Measurements from ENCODE around the gene CNN2.
A peak's percentile ranks its signal among the peaks of the same experiment; 100 is the strongest.

CNN2 gene

DNA sequence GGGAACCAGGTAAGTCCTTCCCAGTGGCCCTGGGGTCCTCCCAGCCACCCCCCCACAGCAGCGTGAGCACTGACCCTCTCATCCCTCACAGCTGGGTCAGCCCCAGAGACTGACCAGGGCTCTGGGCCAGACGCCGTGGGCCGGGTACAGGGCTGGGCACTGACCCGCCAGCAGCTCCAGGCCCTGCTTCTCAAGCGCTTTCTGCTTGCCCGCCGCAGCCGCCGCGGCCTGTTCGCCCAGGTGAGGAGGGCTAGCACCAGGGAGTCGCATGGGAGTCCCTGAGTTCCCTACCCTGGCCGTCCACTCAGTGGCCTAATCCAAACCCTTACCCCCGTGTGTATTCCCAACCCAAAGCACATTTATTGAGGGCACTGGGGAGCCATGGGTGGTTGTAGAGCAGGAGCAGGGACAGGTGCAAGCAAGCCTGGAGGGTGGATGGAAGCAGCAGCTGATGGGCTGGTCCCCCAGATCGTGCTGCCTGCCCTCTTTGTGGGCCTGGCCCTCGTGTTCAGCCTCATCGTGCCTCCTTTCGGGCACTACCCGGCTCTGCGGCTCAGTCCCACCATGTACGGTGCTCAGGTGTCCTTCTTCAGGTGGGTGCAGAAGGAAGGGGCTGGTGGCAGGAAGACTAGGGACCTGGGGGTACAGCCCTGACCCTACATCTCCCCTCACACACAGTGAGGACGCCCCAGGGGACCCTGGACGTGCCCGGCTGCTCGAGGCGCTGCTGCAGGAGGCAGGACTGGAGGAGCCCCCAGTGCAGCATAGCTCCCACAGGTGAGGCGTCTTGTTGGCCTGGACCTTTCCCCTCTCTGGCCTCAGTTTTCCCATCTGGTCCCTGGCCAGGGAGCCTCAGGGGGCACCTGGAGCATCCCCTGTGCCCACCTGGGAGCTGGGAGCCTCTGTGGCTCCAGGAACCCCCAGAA is 28.0 kb downstream of the CNN2 start:
- Mint-ChIP-seq H3K4me3 (no peak overlapping the region), H3K27me3 (no peaks in the 10 kb centered on the region), H3K9me3 (peaks cover 4% of the 10 kb centered on the region), H3K27ac (no peak overlapping the region), H3K36me3 (ENCODE audit: low read depth) (peaks cover 15% of the 10 kb centered on the region), H3K4me1 (peaks cover 14% of the 10 kb centered on the region)
- ATAC-seq (no peak), DNase-seq (no peak)

DNA sequence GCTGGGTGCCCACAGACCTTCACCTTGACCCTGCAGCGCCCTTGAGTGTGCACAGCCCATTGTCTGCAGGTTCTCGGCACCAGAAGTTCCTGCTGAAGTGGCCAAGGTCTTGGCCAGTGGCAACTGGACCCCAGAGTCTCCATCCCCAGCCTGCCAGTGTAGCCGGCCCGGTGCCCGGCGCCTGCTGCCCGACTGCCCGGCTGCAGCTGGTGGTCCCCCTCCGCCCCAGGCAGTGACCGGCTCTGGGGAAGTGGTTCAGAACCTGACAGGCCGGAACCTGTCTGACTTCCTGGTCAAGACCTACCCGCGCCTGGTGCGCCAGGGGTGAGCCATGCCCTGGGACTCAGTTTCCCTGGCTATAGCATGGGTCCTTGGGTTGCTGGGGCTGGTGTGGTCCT is 28.6 kb downstream of the CNN2 start:
- DNase-seq: no peak
- no peaks in the 10 kb centered on the region for H3K27me3 Mint-ChIP-seq
- no peak for ATAC-seq
- H3K4me1 Mint-ChIP-seq: peaks cover 14% of the 10 kb centered on the region
- H3K9me3 Mint-ChIP-seq: peaks cover 4% of the 10 kb centered on the region
- H3K4me3 Mint-ChIP-seq: no peak overlapping the region
- H3K27ac Mint-ChIP-seq: no peak overlapping the region
- H3K36me3 Mint-ChIP-seq (ENCODE audit: low read depth): peaks cover 15% of the 10 kb centered on the region

DNA sequence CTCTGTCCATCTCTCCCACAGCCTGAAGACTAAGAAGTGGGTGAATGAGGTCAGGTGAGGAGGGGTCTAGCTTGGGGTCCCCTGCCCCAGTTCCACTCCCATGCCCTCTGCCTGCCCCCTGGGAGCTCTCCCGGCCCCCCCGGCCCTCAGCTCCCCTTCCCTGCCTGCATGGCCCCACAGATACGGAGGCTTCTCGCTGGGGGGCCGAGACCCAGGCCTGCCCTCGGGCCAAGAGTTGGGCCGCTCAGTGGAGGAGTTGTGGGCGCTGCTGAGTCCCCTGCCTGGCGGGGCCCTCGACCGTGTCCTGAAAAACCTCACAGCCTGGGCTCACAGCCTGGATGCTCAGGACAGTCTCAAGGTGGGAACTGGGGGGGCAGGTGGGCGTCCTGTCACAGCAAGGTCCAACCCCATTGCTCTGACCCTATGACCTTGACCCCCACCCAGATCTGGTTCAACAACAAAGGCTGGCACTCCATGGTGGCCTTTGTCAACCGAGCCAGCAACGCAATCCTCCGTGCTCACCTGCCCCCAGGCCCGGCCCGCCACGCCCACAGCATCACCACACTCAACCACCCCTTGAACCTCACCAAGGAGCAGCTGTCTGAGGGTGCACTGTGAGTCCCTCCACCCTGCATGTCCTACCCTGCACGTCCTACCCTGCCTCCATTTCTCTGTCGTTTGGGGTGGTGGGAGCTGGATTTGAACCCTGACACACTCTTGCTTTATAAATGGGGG is 29.6 kb downstream of the CNN2 start:
- H3K9me3 Mint-ChIP-seq: peaks cover 4% of the 10 kb centered on the region
- ATAC-seq (no peak), DNase-seq (no peak)
- peaks cover 14% of the 10 kb centered on the region for H3K4me1 Mint-ChIP-seq
- H3K36me3 Mint-ChIP-seq (ENCODE audit: low read depth): peaks cover 15% of the 10 kb centered on the region
- H3K4me3 Mint-ChIP-seq: no peak overlapping the region
- no peak overlapping the region for H3K27ac Mint-ChIP-seq
- no peaks in the 10 kb centered on the region for H3K27me3 Mint-ChIP-seq

DNA sequence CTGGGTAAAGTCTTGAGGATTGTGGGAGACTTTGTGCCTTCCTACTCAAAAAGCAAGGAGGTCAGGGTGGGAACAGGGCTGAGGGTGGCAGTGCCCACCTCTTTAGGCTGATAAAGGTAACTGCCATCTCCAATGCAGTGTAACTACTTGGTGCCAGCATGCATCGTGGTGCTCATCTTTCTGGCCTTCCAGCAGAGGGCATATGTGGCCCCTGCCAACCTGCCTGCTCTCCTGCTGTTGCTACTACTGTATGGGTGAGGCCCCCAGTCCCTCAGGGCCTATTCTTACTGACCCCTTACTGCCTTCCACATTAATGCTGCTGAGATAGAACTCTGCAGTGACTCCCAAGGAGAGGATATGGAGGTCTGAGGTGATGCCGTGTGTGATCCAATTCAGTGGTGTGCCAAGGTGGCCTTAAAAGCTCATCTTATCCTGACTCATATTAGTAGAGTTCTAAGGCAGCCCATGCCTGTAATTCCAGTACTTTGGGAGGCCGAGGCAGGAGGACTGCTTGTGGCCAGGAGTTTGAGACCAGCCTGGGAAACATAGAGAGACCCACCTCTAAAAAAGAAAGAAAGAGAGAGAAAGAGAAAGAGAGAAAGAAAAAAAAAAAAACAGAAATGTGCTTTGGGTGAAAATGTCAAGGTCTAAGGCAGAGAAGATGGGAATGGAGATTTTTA is 30.9 kb downstream of the CNN2 start:
- DNase-seq: no peak
- peaks cover 15% of the 10 kb centered on the region for H3K36me3 Mint-ChIP-seq (ENCODE audit: low read depth)
- H3K4me1 Mint-ChIP-seq: peaks cover 11% of the 10 kb centered on the region
- H3K4me3 Mint-ChIP-seq: no peak overlapping the region
- H3K27ac Mint-ChIP-seq: no peak overlapping the region
- no peaks in the 10 kb centered on the region for H3K27me3 Mint-ChIP-seq
- peak; percentile 62 for ATAC-seq
- peaks cover 4% of the 10 kb centered on the region for H3K9me3 Mint-ChIP-seq

DNA sequence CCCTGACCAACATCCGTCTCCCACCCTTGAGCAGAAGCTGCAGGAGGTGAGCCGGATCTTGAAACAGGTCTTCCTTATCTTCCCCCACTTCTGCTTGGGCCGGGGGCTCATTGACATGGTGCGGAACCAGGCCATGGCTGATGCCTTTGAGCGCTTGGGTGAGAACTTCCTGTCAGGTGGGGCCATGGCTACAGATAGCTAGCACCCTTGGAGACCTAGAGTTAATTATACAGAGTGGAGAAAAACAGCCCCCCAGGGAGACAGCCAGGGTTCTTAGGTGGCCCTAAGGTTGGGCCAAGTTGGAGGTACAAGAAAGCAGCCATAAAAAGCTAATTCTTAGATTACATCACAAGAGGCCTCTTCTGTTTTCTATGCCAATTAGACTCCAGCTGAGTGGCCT is 31.7 kb downstream of the CNN2 start:
- Mint-ChIP-seq H3K9me3 (peaks cover 4% of the 10 kb centered on the region), H3K27ac (no peak overlapping the region), H3K36me3 (ENCODE audit: low read depth) (peaks cover 15% of the 10 kb centered on the region), H3K27me3 (no peaks in the 10 kb centered on the region), H3K4me1 (peaks cover 11% of the 10 kb centered on the region), H3K4me3 (no peak overlapping the region)
- ATAC-seq (no peak), DNase-seq (no peak)

DNA sequence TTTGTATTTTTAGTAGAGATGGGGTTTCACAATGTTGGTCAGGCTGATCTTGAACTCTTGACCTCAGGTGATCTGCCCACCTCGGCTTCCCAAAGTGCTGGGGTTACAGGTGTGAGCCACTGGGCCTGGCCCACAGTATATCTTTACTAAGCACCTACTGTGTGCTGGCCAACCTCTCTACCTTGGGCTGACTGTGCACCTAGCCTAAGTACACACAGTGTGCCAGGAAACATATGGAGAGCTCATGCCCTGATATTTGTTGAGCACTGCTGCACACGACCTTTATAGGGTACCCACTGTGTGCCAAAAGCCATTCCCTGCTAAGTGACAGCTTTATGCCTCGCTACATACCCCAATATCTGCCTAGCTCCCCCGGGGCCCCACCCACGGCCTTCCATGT is 34.3 kb downstream of the CNN2 start:
- H3K4me1 Mint-ChIP-seq: peaks cover 20% of the 10 kb centered on the region
- no peaks in the 10 kb centered on the region for H3K27me3 Mint-ChIP-seq
- no peak overlapping the region for H3K4me3 Mint-ChIP-seq
- ATAC-seq (no peak), DNase-seq (no peak)
- peaks cover 4% of the 10 kb centered on the region for H3K9me3 Mint-ChIP-seq
- no peak overlapping the region for H3K27ac Mint-ChIP-seq
- H3K36me3 Mint-ChIP-seq (ENCODE audit: low read depth): peaks cover 15% of the 10 kb centered on the region

DNA sequence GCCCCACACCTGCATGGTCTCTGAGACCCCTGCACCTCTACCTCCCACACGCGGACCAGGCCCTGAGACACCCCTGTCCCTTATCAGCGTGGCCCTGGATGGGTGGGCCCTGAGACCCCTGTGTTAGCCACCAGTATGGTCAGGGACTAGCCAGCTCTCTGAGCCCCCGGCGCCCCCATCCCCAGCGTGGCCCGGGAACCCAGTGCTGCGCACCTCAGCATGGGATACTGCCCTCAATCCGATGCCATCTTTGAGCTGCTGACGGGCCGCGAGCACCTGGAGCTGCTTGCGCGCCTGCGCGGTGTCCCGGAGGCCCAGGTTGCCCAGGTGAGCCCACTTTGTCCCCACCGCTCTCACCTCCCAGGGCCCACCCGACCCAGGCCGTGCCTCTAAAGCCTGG is 35.6 kb downstream of the CNN2 start:
- H3K27ac Mint-ChIP-seq: no peak overlapping the region
- H3K9me3 Mint-ChIP-seq: peaks cover 4% of the 10 kb centered on the region
- DNase-seq (no peak), ATAC-seq (no peak)
- peaks cover 5% of the 10 kb centered on the region for H3K36me3 Mint-ChIP-seq (ENCODE audit: low read depth)
- H3K27me3 Mint-ChIP-seq: no peaks in the 10 kb centered on the region
- no peak overlapping the region for H3K4me3 Mint-ChIP-seq
- H3K4me1 Mint-ChIP-seq: peaks cover 27% of the 10 kb centered on the region

DNA sequence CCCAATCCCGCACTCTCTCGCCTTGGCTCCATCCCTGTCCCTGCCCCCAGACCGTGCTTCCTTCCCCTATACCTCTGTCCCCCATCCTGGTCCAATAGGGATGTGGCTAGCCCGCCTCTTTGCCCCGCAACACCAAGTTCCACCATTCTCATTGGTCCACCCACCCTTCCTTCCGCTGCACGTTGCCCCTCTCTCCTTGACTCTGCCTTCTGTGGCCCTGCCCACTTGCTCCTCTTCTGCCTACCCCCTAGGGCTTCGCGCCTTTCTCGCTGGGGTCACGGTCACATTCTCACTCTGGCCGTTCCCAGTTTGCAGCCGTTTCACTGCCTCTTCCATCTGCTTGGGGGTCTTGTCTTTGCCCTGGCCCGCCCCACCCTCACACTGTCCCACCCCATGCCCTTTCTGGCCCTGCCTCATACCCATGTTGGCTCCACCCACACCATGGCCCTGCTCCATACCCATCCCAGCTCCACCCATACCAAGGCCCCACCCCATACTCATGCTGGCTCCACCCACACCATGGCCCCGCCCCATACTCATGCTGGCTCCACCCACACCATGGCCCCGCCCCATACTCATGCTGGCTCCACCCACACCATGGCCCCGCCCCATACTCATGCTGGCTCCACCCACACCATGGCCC is 36.1 kb downstream of the CNN2 start:
- no peak overlapping the region for H3K27ac Mint-ChIP-seq
- peaks cover under 1% of the 10 kb centered on the region for H3K36me3 Mint-ChIP-seq (ENCODE audit: low read depth)
- H3K4me1 Mint-ChIP-seq: peaks cover 24% of the 10 kb centered on the region
- H3K27me3 Mint-ChIP-seq: no peaks in the 10 kb centered on the region
- H3K9me3 Mint-ChIP-seq: peaks cover under 1% of the 10 kb centered on the region
- no peak for ATAC-seq
- DNase-seq: no peak
- H3K4me3 Mint-ChIP-seq: no peak overlapping the region

DNA sequence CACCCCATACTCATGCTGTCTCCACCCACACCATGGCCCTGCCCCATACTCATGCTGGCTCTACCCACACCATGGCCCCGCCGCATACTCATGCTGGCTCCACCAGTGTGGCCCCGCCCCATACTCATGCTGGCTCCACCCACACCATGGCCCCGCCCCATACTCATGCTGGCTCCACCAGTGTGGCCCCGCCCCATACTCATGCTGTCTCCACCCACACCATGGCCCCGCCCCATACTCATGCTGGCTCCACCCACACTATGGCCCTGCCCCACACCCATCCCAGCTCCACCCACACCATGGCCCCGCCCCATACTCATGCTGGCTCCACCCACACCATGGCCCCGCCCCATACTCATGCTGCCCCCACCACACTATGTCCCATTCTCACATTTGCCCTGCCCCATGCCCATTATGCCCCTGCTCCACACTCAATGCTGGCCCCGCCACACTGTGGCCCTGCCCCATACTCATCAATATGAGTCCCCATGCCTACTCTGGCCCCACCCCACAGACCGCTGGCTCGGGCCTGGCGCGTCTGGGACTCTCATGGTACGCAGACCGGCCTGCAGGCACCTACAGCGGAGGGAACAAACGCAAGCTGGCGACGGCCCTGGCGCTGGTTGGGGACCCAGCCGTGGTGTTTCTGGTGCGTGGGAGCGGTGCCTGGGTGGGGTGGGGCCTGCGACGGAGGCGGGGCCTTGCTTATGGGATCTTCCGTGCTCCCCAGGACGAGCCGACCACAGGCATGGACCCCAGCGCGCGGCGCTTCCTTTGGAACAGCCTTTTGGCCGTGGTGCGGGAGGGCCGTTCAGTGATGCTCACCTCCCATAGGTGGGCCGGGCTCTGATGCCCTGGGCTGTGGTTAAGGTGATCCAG is 36.9 kb downstream of the CNN2 start:
- Mint-ChIP-seq H3K4me1 (peaks cover 17% of the 10 kb centered on the region), H3K9me3 (no peaks in the 10 kb centered on the region), H3K27me3 (no peaks in the 10 kb centered on the region), H3K4me3 (no peak overlapping the region), H3K27ac (no peak overlapping the region), H3K36me3 (ENCODE audit: low read depth) (no peaks in the 10 kb centered on the region)
- DNase-seq: peak; percentile 65
- no peak for ATAC-seq

DNA sequence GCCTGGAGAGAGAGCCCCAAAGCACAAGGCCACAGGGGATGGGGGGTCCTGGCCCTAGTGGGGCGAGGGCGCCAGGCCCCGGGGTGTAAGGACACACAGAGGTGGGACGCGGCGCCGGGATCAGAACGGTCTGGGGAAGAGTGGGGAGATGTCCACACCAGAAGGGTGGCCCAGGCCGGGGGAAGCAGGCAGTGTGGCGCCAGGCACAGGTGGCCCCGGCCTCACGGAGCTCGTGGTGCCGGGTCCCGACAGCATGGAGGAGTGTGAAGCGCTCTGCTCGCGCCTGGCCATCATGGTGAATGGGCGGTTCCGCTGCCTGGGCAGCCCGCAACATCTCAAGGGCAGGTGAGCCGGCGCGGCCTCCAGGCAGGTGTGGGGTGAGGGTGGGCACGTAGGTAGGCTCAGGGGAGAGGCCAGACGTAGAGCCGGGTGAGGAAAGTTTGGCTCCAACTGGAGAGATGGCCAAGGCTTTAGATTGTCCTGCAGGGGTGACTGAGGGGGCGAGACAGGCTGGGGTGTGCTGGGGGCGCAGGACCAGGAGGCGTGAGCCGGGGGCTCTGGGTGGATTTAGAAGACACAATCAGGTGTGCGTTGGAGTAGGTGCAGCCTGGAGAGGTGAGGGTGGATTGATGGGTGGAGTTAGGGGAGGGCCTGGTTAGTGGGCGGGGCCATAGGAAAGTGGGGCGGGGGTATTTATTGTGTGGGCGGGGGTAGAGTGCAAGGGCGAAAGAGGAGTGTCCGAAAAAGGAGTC is 37.7 kb downstream of the CNN2 start:
- no peak for ATAC-seq
- peaks cover 22% of the 10 kb centered on the region for H3K4me1 Mint-ChIP-seq
- DNase-seq: no peak
- no peaks in the 10 kb centered on the region for H3K27me3 Mint-ChIP-seq
- no peak overlapping the region for H3K27ac Mint-ChIP-seq
- no peak overlapping the region for H3K4me3 Mint-ChIP-seq
- H3K9me3 Mint-ChIP-seq: no peaks in the 10 kb centered on the region
- peaks cover 6% of the 10 kb centered on the region for H3K36me3 Mint-ChIP-seq (ENCODE audit: low read depth)

DNA sequence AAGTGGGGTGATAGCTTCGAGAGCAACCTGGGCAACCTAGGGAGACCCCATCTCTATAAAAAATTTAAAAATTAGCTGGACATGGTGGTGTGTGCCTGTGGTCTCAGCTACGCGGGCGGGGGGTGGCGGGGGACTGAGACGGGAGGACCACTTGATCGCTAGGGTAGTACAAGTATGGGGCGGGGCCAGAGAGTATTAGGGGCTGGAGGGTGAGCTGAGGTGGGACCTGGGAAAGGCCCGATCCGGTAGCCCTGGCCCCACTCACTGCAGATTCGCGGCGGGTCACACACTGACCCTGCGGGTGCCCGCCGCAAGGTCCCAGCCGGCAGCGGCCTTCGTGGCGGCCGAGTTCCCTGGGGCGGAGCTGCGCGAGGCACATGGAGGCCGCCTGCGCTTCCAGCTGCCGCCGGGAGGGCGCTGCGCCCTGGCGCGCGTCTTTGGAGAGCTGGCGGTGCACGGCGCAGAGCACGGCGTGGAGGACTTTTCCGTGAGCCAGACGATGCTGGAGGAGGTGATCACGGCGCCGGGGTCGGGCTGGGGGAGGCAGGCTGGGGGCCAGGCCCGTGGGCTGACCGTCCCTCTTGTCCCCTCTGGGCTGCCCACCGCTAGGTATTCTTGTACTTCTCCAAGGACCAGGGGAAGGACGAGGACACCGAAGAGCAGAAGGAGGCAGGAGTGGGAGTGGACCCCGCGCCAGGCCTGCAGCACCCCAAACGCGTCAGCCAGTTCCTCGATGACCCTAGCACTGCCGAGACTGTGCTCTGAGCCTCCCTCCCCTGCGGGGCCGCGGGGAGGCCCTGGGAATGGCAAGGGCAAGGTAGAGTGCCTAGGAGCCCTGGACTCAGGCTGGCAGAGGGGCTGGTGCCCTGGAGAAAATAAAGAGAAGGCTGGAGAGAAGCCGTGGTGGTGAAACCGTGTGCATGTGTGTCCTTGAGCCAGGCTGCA is 38.5 kb downstream of the CNN2 start:
- H3K4me1 Mint-ChIP-seq: peaks cover 29% of the 10 kb centered on the region
- peaks cover 10% of the 10 kb centered on the region for H3K36me3 Mint-ChIP-seq (ENCODE audit: low read depth)
- no peaks in the 10 kb centered on the region for H3K9me3 Mint-ChIP-seq
- H3K27ac Mint-ChIP-seq: no peak overlapping the region
- ATAC-seq: peak; percentile 35
- peak overlapping the region; percentile 30 for H3K4me3 Mint-ChIP-seq
- peak; percentile 80 for DNase-seq
- H3K27me3 Mint-ChIP-seq: no peaks in the 10 kb centered on the region

DNA sequence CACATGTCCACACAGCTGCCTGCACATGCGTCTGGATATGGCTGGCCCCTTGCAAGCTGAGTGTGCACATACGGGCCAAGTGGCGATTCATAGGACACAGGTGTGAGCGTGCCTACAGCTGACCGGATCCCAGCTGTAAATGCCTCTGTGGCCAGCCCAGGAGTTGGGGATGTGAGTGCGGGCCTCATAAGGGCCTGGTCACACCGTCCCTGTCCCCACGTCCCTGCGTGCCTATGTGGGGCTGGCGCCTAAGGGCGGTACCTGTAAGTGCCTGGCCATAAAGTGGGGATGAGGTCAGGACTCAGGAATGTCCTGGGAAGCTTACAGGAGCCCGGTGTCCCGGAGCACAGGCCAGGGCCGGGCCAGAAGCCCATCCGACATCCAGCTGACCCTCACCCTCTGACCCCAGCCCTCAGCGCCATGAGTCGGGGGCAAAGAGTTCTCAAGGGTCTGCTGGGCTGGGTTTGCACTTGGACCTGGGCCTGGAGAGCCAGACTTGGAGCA is 39.2 kb downstream of the CNN2 start:
- no peak overlapping the region for H3K27ac Mint-ChIP-seq
- ATAC-seq (no peak), DNase-seq (no peak)
- no peaks in the 10 kb centered on the region for H3K27me3 Mint-ChIP-seq
- H3K4me1 Mint-ChIP-seq: peaks cover 36% of the 10 kb centered on the region
- peak overlapping the region; percentile 30 for H3K4me3 Mint-ChIP-seq
- H3K9me3 Mint-ChIP-seq: no peaks in the 10 kb centered on the region
- H3K36me3 Mint-ChIP-seq (ENCODE audit: low read depth): peaks cover 11% of the 10 kb centered on the region
